ENCODE results near the gene IGFBP2. TPM values are rescaled to one million over a fixed set of nuclear protein-coding genes. Genes with fewer than 3 reads are reported as not detected.

IGFBP2 gene
- total and polyA plus RNA-seq, 9 of the 15 experiments (the other 6 are each of a cell fraction or from before 2014, with no cell fraction given): 0.93 TPM; not detected in 8

- H3K4me3 ChIP-seq: no peak overlapping the region
- FAIRE-seq (peak; percentile 78), ATAC-seq (peak; percentile 34; the same call in 1 of the 3 replicates), DNase-seq (ENCODE audit: extremely low read depth in 1 of 4, low spot score in 3 of 4) (peak in 2 of 4 experiments; percentile 30 to 53)
- in situ Hi-C loops (cut with MboI): loop anchor here (5.0 to 25.0 kb wide), 3 partner anchors 486 to 1031 kb away; no protein-coding TSS in a partner anchor
- no peak for TF ChIP-seq BCOR (IDR thresholded peaks at IDR 0.05)
- peak; percentile 17; the same call in 1 of the 2 replicates for TF ChIP-seq NCOR1 (IDR thresholded peaks at IDR 0.05)
- peak; percentile 35; the same call in 1 of the 2 replicates for TF ChIP-seq STAT5A (IDR thresholded peaks at IDR 0.05; ENCODE audit: borderline replicate concordance, low read length)
- no peak for TF ChIP-seq CREB5 (CRISPR knock-in tag; IDR thresholded peaks at IDR 0.05)
- no peak for TF ChIP-seq ZNF316 (IDR thresholded peaks at IDR 0.05)
- no peak for TF ChIP-seq FOXA1 (IDR thresholded peaks at IDR 0.05; ENCODE audit: borderline replicate concordance)
- peak; percentile 34; the same call in 1 of the 2 replicates for TF ChIP-seq ESRRA (IDR thresholded peaks at IDR 0.05; ENCODE audit: borderline replicate concordance, low read depth)
- TF ChIP-seq NR2C2 (CRISPR knock-in tag; IDR thresholded peaks at IDR 0.05): no peak
- TF ChIP-seq NR2C2 (tag; IDR thresholded peaks at IDR 0.05): peak; percentile 76
- TF ChIP-seq NR2C1 (IDR thresholded peaks at IDR 0.05): no peak
- peak; percentile 34; the same call in 1 of the 2 replicates for TF ChIP-seq NR2C1 (tag; IDR thresholded peaks at IDR 0.05)
- no peak for TF ChIP-seq KDM1A (IDR thresholded peaks at IDR 0.05)
- no peak for TF ChIP-seq FOXA3 (CRISPR knock-in tag; conservative IDR thresholded peaks at IDR 0.05 in 1 of 2, IDR thresholded peaks at IDR 0.05 in 1 of 2)
- TF ChIP-seq HNRNPK (IDR thresholded peaks at IDR 0.05; ENCODE audit: low read depth, low read length, poor library complexity, severe bottlenecking): no peak
- TF ChIP-seq MEF2D (tag; conservative IDR thresholded peaks at IDR 0.05; ENCODE audit: low read depth): no peak
- no peak for TF ChIP-seq ATF7 (IDR thresholded peaks at IDR 0.05)
- TF ChIP-seq EP300 (IDR thresholded peaks at IDR 0.05; ENCODE audit: low read length): peak; percentile 40; the same call in 1 of the 2 replicates
- peak; percentile 53 for TF ChIP-seq JUND (IDR thresholded peaks at IDR 0.05; ENCODE audit: borderline replicate concordance, low read depth, low read length)
- no peak; the same call in 2 of the 3 replicates for TF ChIP-seq JUND (tag; IDR thresholded peaks at IDR 0.05; ENCODE audit: borderline replicate concordance, low read depth, low read length)
- no peak for TF ChIP-seq RFX5 (IDR thresholded peaks at IDR 0.05; ENCODE audit: low read depth, low read length)
- H3K9ac ChIP-seq (ENCODE audit: insufficient read depth in 1 of 2, low read depth in 2 of 2, low read length in 2 of 2): no peak overlapping the region; a peak in 1 of 4 replicates
- no peaks in the 10 kb centered on the region for H3K36me3 ChIP-seq (ENCODE audit: control insufficient read depth, insufficient read depth, low read length)
- H3K4me2 ChIP-seq (ENCODE audit: insufficient read depth, low read length): peak overlapping the region; percentile 45; the same call in 1 of the 2 replicates
- no peaks in the 10 kb centered on the region for H3K9me1 ChIP-seq (ENCODE audit: control insufficient read depth, insufficient read depth, low read length)
- H3K27me3 ChIP-seq (ENCODE audit: control insufficient read depth in 2 of 2, insufficient read depth in 2 of 2, low read length in 2 of 2): no peaks in the 10 kb centered on the region
- POLR2A ChIA-PET: interaction anchor here (0.6 kb wide), 1 partner anchor 357 kb away, joined by 3 read pairs; no protein-coding TSS in a partner anchor
- 0% methylated on average over 2 of the region's 2 CpGs for WGBS (ENCODE audit: insufficient coverage, low coverage, missing lambda C conversion rate)
- CTCF ChIA-PET (ENCODE audit: low intra/inter-chr PET ratio): interaction anchor here (0.7 to 1.0 kb wide), 2 partner anchors 485 to 829 kb away, joined by 3 to 4 read pairs; no protein-coding TSS in a partner anchor
- BruUV-seq (replicated peaks): no TSS peak
- H2AFZ ChIP-seq (ENCODE audit: low read depth, low read length): peak overlapping the region; percentile 55; the same call in 1 of the 2 replicates
- no peaks in the 10 kb centered on the region for H4K20me1 ChIP-seq (replicated peaks; ENCODE audit: control insufficient read depth, insufficient read depth, low read length)
- no peaks in the 10 kb centered on the region for H3K9me3 ChIP-seq (replicated peaks; ENCODE audit: control insufficient read depth, insufficient read depth, low read depth, low read length)
- peak overlapping the region; percentile 47; the same call in 1 of the 3 replicates for H3K27ac ChIP-seq (ENCODE audit: extremely low read depth, low read depth, low read length)
- peaks cover 17% of the 10 kb centered on the region in 2 experiments for H3K4me1 ChIP-seq (replicated peaks in 1 of 2; ENCODE audit: control insufficient read depth in 2 of 2, insufficient read depth in 2 of 2, low read length in 2 of 2)
- intact Hi-C loops (cut with micrococcal nuclease): loop anchor here (5.0 kb wide), 3 partner anchors 486 to 1031 kb away; no protein-coding TSS in a partner anchor
- no peaks in the 10 kb centered on the region for H3K79me2 ChIP-seq (ENCODE audit: control insufficient read depth, insufficient read depth, low read length)
These were observed 48.5 kb downstream of the IGFBP2 start for GRCh38 chr2:216681683-216682082.
